ENCODE results near the gene TRPM3.

DNA sequence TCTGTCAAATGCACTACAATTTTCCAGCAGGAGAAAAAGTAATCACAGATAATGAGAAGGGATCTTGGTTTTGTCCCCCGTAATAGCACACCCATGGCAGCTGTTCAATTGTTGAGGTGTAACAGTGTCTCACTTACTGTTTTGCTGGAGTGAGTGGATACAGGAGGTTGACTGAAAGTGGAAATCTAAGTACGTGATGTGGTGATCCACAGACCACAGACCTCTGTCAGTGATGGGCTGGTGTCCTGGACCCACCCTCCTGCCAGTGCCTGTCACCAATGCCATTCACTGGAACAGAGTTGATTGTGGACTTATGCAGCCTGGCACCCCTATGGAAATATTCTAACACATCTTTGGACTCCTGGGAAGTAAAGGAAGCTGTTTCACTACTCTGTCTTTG lies 261.7 kb downstream of the TRPM3 start:
- TF ChIP-seq CEBPB (IDR thresholded peaks at IDR 0.05) = no peak
- TF ChIP-seq, protein P1, sequence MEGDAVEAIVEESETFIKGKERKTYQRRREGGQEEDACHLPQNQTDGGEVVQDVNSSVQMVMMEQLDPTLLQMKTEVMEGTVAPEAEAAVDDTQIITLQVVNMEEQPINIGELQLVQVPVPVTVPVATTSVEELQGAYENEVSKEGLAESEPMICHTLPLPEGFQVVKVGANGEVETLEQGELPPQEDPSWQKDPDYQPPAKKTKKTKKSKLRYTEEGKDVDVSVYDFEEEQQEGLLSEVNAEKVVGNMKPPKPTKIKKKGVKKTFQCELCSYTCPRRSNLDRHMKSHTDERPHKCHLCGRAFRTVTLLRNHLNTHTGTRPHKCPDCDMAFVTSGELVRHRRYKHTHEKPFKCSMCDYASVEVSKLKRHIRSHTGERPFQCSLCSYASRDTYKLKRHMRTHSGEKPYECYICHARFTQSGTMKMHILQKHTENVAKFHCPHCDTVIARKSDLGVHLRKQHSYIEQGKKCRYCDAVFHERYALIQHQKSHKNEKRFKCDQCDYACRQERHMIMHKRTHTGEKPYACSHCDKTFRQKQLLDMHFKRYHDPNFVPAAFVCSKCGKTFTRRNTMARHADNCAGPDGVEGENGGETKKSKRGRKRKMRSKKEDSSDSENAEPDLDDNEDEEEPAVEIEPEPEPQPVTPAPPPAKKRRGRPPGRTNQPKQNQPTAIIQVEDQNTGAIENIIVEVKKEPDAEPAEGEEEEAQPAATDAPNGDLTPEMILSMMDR (IDR thresholded peaks at IDR 0.05) = no peak

Data from A549 (cell line).